ENCODE measurements around the gene CNTN5.

The CNTN5 gene

GRCh38 chr11:100008417-100008816 is 987.7 kb downstream of the CNTN5 start:
- ChIA-PET POLR2A (no interaction called here), CTCF (interaction anchor here (1.5 kb wide), 1 partner anchor 10 kb away, joined by 5 read pairs; no protein-coding TSS in a partner anchor)
- TF ChIP-seq CTCF (IDR thresholded peaks at IDR 0.05; ENCODE audit: control extremely low read depth, extremely low read depth, low read depth, missing control alignments) = no peak
- DNase-seq (ENCODE audit: extremely low spot score) = no peak

- no peak for TF ChIP-seq CTCF (IDR thresholded peaks at IDR 0.05; ENCODE audit: control extremely low read depth, extremely low read depth, low read depth, missing control alignments)
- CTCF ChIA-PET = no interaction called here
- POLR2A ChIA-PET = no interaction called here
- DNase-seq (ENCODE audit: extremely low spot score) = no peak
Measured at GRCh38 chr11:100009728-100010127, 989.0 kb downstream of the CNTN5 start.

GRCh38 chr11:100010393-100010792 is 989.6 kb downstream of the CNTN5 start:
- no peak for TF ChIP-seq CTCF (IDR thresholded peaks at IDR 0.05; ENCODE audit: control extremely low read depth, extremely low read depth, low read depth, missing control alignments)
- POLR2A ChIA-PET = no interaction called here
- CTCF ChIA-PET = no interaction called here
- no peak for DNase-seq (ENCODE audit: extremely low spot score)

- ChIA-PET CTCF (no interaction called here), POLR2A (no interaction called here)
- no peak for TF ChIP-seq CTCF (IDR thresholded peaks at IDR 0.05; ENCODE audit: control extremely low read depth, extremely low read depth, low read depth, missing control alignments)
- no peak for DNase-seq (ENCODE audit: extremely low spot score)
Measured at GRCh38 chr11:100011697-100012096, 990.9 kb downstream of the CNTN5 start.

GRCh38 chr11:100013011-100013410 is 992.3 kb downstream of the CNTN5 start:
- DNase-seq (ENCODE audit: extremely low spot score) = no peak
- TF ChIP-seq CTCF (IDR thresholded peaks at IDR 0.05; ENCODE audit: control extremely low read depth, extremely low read depth, low read depth, missing control alignments) = no peak
- CTCF ChIA-PET = no interaction called here
- POLR2A ChIA-PET = no interaction called here

- CTCF ChIA-PET = no interaction called here
- TF ChIP-seq CTCF (IDR thresholded peaks at IDR 0.05; ENCODE audit: control extremely low read depth, extremely low read depth, low read depth, missing control alignments) = no peak
- no peak for DNase-seq (ENCODE audit: extremely low spot score)
- POLR2A ChIA-PET = no interaction called here
Measured at GRCh38 chr11:100031973-100032372, 1011.2 kb downstream of the CNTN5 start.

- CTCF ChIA-PET = no interaction called here
- POLR2A ChIA-PET = no interaction called here
Measured at GRCh38 chr11:100061006-100061405, 1040.3 kb downstream of the CNTN5 start.

More at GRCh38 chr11:100061006-100061405, 1040.3 kb downstream of the CNTN5 start:
- no peak for TF ChIP-seq CTCF (IDR thresholded peaks at IDR 0.05; ENCODE audit: control extremely low read depth, extremely low read depth, low read depth, missing control alignments)
- DNase-seq (ENCODE audit: extremely low spot score) = no peak
